Tibial nerve (tissue), 4 donors: ENCODE measurements around the gene DAAM2. TPM values are rescaled to one million over a fixed set of nuclear protein-coding genes. Genes with fewer than 3 reads are reported as not detected.

ENCODE experiments used
- DNase-seq, 2 donors: peaks; one replicate each; pipeline ENCODE4 v3.0.0-alpha.2; 2019; ENCODE audit warnings: low spot score in 2 of 2
- H3K27ac ChIP-seq, 4 donors: fragments of 200-600 bp; sonication (generic) in 3 of 4; one replicate each; pipeline ENCODE4 v1.5.1; 2017 to 2019; ENCODE audit warnings: mild to moderate bottlenecking in 1 of 4
- H3K27me3 ChIP-seq, 2 donors: fragments of 200-600 bp; sonication (generic) in 1 of 2; one replicate each; pipeline versions ENCODE4 v1.5.1 to v1.6.0; 2017 to 2019
- H3K36me3 ChIP-seq, 3 donors: fragments of 200-600 bp; sonication (generic); one replicate each; pipeline ENCODE4 v1.5.1; 2018 to 2019
- H3K4me1 ChIP-seq, 4 donors: fragments of 200-600 bp; sonication (generic) in 3 of 4; one replicate each; pipeline ENCODE4 v1.5.1; 2017 to 2019
- H3K4me3 ChIP-seq, 4 donors: fragments of 200-600 bp; sonication (generic) in 3 of 4; one replicate each; pipeline ENCODE4 v1.5.1; 2017 to 2019; ENCODE audit warnings: mild to moderate bottlenecking in 1 of 4, moderate library complexity in 1 of 4
- H3K9me3 ChIP-seq, 4 donors: fragments of 200-600 bp; sonication (generic) in 3 of 4; one replicate each; pipeline ENCODE4 v1.5.1; 2017 to 2019
- CTCF ChIP-seq, 5 experiments: fragments of 200-600 bp in 3 of 5; fragments of 450-650 bp in 2 of 5; sonication (generic) in 3 of 5; IDR thresholded peaks; one replicate each; pipeline ENCODE4 v1.5.1; 2016 to 2019; ENCODE audit warnings: antibody characterized with exemption in 5 of 5, mild to moderate bottlenecking in 3 of 5, moderate library complexity in 2 of 5
- EP300 ChIP-seq, 2 donors: sonication (generic); formaldehyde crosslinking; IDR thresholded peaks; one replicate each; pipeline ENCODE4 v1.6.1; 2017; ENCODE audit warnings: antibody characterized with exemption in 2 of 2, mild to moderate bottlenecking in 1 of 2
- POLR2A ChIP-seq, 2 donors: fragments of 450-650 bp; IDR thresholded peaks; one replicate each; pipeline ENCODE4 v1.6.1; 2017; ENCODE audit warnings: antibody characterized with exemption in 2 of 2, mild to moderate bottlenecking in 2 of 2, moderate library complexity in 2 of 2
- WGBS, 2 donors: methylation state at CpG; one replicate each; pipeline ENCODE4 v1.1.5; 2018; 5-methylcytosine and 5-hydroxymethylcytosine counted together
- total RNA-seq, 4 donors: library from RNA; depleted of rRNA; stranded (reverse); fragments of >200 nt; gene quantifications; one replicate each; pipeline ENCODE4 v1.1.0, GENCODE V29; 2016

The DAAM2 gene
- total RNA-seq, 4 donors from 2014 or later = 73.9 to 133 (median 93.3) TPM

- no peaks in the 10 kb centered on the region for H3K27me3 ChIP-seq
- H3K9me3 ChIP-seq = no peaks in the 10 kb centered on the region
Measured at GRCh38 chr6:39829331-39829730, 37.2 kb downstream of the DAAM2 start.

GRCh38 chr6:39830444-39830843 is 38.3 kb downstream of the DAAM2 start:
- WGBS, 2 donors = 42 to 50% methylated on average over 4 to 5 of the region's 7 CpGs
- DNase-seq = no peak
- H3K4me1 ChIP-seq = peaks cover 0 to 95% (median 25%) of the 10 kb centered on the region in 4 donors
- H3K9me3 ChIP-seq = no peaks in the 10 kb centered on the region
- no peaks in the 10 kb centered on the region for H3K36me3 ChIP-seq
- H3K27me3 ChIP-seq = no peaks in the 10 kb centered on the region
- H3K27ac ChIP-seq = peak overlapping the region in 2 of 4 donors; percentile 26 to 58
- no peak overlapping the region for H3K4me3 ChIP-seq
- TF ChIP-seq EP300 (IDR thresholded peaks at IDR 0.05) (no peak), CTCF (IDR thresholded peaks at IDR 0.05) (no peak), POLR2A (IDR thresholded peaks at IDR 0.05) (no peak)

More at GRCh38 chr6:39829331-39829730, 37.2 kb downstream of the DAAM2 start:
- DNase-seq = no peak
- no peaks in the 10 kb centered on the region for H3K36me3 ChIP-seq
- WGBS, 2 donors = 92 to 100% methylated on average over 2 of the region's 2 CpGs
- H3K4me3 ChIP-seq = no peak overlapping the region
- peaks cover 0 to 95% (median 25%) of the 10 kb centered on the region in 4 donors for H3K4me1 ChIP-seq
- H3K27ac ChIP-seq = peak overlapping the region in 2 of 4 donors; percentile 26 to 58
- no peak for TF ChIP-seq POLR2A (IDR thresholded peaks at IDR 0.05)
- TF ChIP-seq EP300 (IDR thresholded peaks at IDR 0.05) = no peak
- no peak for TF ChIP-seq CTCF (IDR thresholded peaks at IDR 0.05)

GRCh38 chr6:39831701-39832100 is 39.5 kb downstream of the DAAM2 start:
- TF ChIP-seq EP300 (IDR thresholded peaks at IDR 0.05) = no peak
- no peak for TF ChIP-seq CTCF (IDR thresholded peaks at IDR 0.05)
- no peak for TF ChIP-seq POLR2A (IDR thresholded peaks at IDR 0.05)
- H3K36me3 ChIP-seq = no peaks in the 10 kb centered on the region
- WGBS, 2 donors = 90 to 91% methylated on average over 6 of the region's 6 CpGs
- no peaks in the 10 kb centered on the region for H3K9me3 ChIP-seq
- no peak overlapping the region for H3K4me3 ChIP-seq
- H3K4me1 ChIP-seq = peaks cover 0 to 95% (median 28%) of the 10 kb centered on the region in 4 donors
- H3K27ac ChIP-seq = no peak overlapping the region
- no peaks in the 10 kb centered on the region for H3K27me3 ChIP-seq
- no peak for DNase-seq

- TF ChIP-seq CTCF (IDR thresholded peaks at IDR 0.05) (no peak), EP300 (IDR thresholded peaks at IDR 0.05) (no peak), POLR2A (IDR thresholded peaks at IDR 0.05) (no peak)
- H3K4me1 ChIP-seq = peaks cover 0 to 86% (median 29%) of the 10 kb centered on the region in 4 donors
- no peaks in the 10 kb centered on the region for H3K36me3 ChIP-seq
- H3K4me3 ChIP-seq = no peak overlapping the region
- no peaks in the 10 kb centered on the region for H3K9me3 ChIP-seq
- 55 to 58% methylated on average over 4 of the region's 4 CpGs for WGBS, 2 donors
- H3K27ac ChIP-seq = peak overlapping the region in 2 of 4 donors; percentile 56 to 60
- DNase-seq = no peak
- H3K27me3 ChIP-seq = no peaks in the 10 kb centered on the region
Measured at GRCh38 chr6:39834278-39834677, 42.1 kb downstream of the DAAM2 start.

GRCh38 chr6:39834866-39835265 is 42.7 kb downstream of the DAAM2 start:
- Histone ChIP-seq H3K4me3 (no peak overlapping the region), H3K27me3 (no peaks in the 10 kb centered on the region), H3K27ac (peak overlapping the region in 1 of 4 donors; percentile 60), H3K36me3 (no peaks in the 10 kb centered on the region), H3K4me1 (peaks cover 0 to 86% (median 32%) of the 10 kb centered on the region in 4 donors), H3K9me3 (no peaks in the 10 kb centered on the region)
- 87 to 92% methylated on average over 5 of the region's 5 CpGs for WGBS, 2 donors
- DNase-seq = no peak
- TF ChIP-seq POLR2A (IDR thresholded peaks at IDR 0.05) (no peak), CTCF (IDR thresholded peaks at IDR 0.05) (no peak), EP300 (IDR thresholded peaks at IDR 0.05) (no peak)
